HEK293 (cell line): ENCODE data around the gene HEATR3.

ENCODE experiments used
- CTCF ChIA-PET: fragments of 350-600 bp; formaldehyde crosslinking; extraction: SDS; loops from one replicate; lab custom pipeline; 2021; ENCODE audit warnings: antibody characterized with exemption; lab: Yijun Ruan, JAX
- POLR2A ChIA-PET: fragments of 300-600 bp; formaldehyde crosslinking; extraction: SDS; loops from one replicate; lab custom pipeline; 2020; ENCODE audit warnings: antibody characterized with exemption, inconsistent platforms; lab: Yijun Ruan, JAX
- H3K27ac ChIP-seq: fragments of 200-500 bp; sonication (Bioruptor generic); 2 replicates; pipeline ENCODE4 v1.5.1; 2014; ENCODE audit warnings: low read depth, low read length, control low read depth, inconsistent platforms; ENCODE audit errors: extremely low read depth
- H3K36me3 ChIP-seq, 2 experiments: fragments of 200-500 bp in 1 of 2; sonication (Bioruptor generic) in 1 of 2; 1 replicate in 1 of 2; 2 replicates in 1 of 2; pipeline ENCODE4 v1.5.1; 2014 to 2017; ENCODE audit warnings: inconsistent platforms in 2 of 2, low read length in 2 of 2; ENCODE audit not compliant: control insufficient read depth in 2 of 2, insufficient read depth in 1 of 2
- H3K4me1 ChIP-seq: fragments of 200-500 bp; sonication (Bioruptor generic); 2 replicates; pipeline ENCODE4 v1.5.1; 2014; ENCODE audit warnings: mild to moderate bottlenecking, low read length, inconsistent platforms; ENCODE audit not compliant: control insufficient read depth, insufficient read depth
- H3K4me3 ChIP-seq: 2 replicates; pipeline ENCODE4 v1.5.1; 2011; ENCODE audit warnings: low read depth, mild to moderate bottlenecking, control low read depth, low read length, moderate library complexity
- H3K9me3 ChIP-seq: fragments of 200-500 bp; sonication (Bioruptor generic); 2 replicates; pipeline ENCODE4 v1.5.1; 2014; ENCODE audit warnings: low read depth, low read length, inconsistent platforms; ENCODE audit not compliant: control insufficient read depth, insufficient read depth
- CTCF ChIP-seq: fragments of 450-650 bp; formaldehyde crosslinking; IDR thresholded peaks from 2 replicates; pipeline ENCODE4 v1.5.1; 2016; ENCODE audit warnings: missing biosample characterization, missing genetic modification characterization
- IKZF3 ChIP-seq: fragments of 450-650 bp; IDR thresholded peaks from 2 replicates; pipeline ENCODE4 v1.5.0; 2018; ENCODE audit warnings: missing biosample characterization, mild to moderate bottlenecking, missing genetic modification characterization, moderate library complexity
- KLF1 ChIP-seq: fragments of 450-650 bp; formaldehyde crosslinking; IDR thresholded peaks from 2 replicates; pipeline ENCODE4 v1.5.1; 2016; ENCODE audit warnings: missing biosample characterization, missing genetic modification characterization
- KLF9 ChIP-seq: fragments of 450-650 bp; formaldehyde crosslinking; IDR thresholded peaks from 2 replicates; pipeline ENCODE4 v1.5.1; 2016; ENCODE audit warnings: missing biosample characterization, missing genetic modification characterization, low read depth
- MYNN ChIP-seq: fragments of 450-650 bp; formaldehyde crosslinking; IDR thresholded peaks from 2 replicates; pipeline ENCODE4 v1.5.1; 2016; ENCODE audit warnings: missing biosample characterization, missing genetic modification characterization, borderline replicate concordance
- PBX3 ChIP-seq: sonication (generic); formaldehyde crosslinking; IDR thresholded peaks from 2 replicates; pipeline ENCODE4 v1.8.1; 2022; ENCODE audit warnings: mild to moderate bottlenecking, moderate library complexity, missing genetic modification reagents
- ZBTB26 ChIP-seq: fragments of 450-650 bp; formaldehyde crosslinking; optimal IDR thresholded peaks from 2 replicates; pipeline ENCODE3; 2016; ENCODE audit warnings: missing biosample characterization, mild to moderate bottlenecking, missing genetic modification characterization
- ZNF157 ChIP-seq: fragments of 450-650 bp; formaldehyde crosslinking; IDR thresholded peaks from 2 replicates; pipeline ENCODE4 v1.5.1; 2016; ENCODE audit warnings: missing biosample characterization, missing genetic modification characterization
- ZNF169 ChIP-seq: fragments of 450-650 bp; formaldehyde crosslinking; IDR thresholded peaks from 2 replicates; pipeline ENCODE4 v1.5.1; 2016; ENCODE audit warnings: missing biosample characterization, missing genetic modification characterization
- ZNF184 ChIP-seq: fragments of 450-650 bp; IDR thresholded peaks from 2 replicates; pipeline ENCODE4 v1.5.1; 2018; ENCODE audit warnings: missing biosample characterization, mild to moderate bottlenecking, missing genetic modification characterization
- ZNF302 ChIP-seq: fragments of 450-650 bp; formaldehyde crosslinking; IDR thresholded peaks from 2 replicates; pipeline ENCODE4 v1.5.1; 2016; ENCODE audit warnings: missing biosample characterization, missing genetic modification characterization, low read depth
- ZNF324 ChIP-seq: fragments of 450-650 bp; formaldehyde crosslinking; IDR thresholded peaks from 2 replicates; pipeline ENCODE4 v1.5.1; 2016; ENCODE audit warnings: missing biosample characterization, missing genetic modification characterization
- ZNF416 ChIP-seq: fragments of 450-650 bp; formaldehyde crosslinking; IDR thresholded peaks from 2 replicates; pipeline ENCODE4 v1.5.1; 2016; ENCODE audit warnings: missing biosample characterization, missing genetic modification characterization
- ZNF510 ChIP-seq: fragments of 450-650 bp; formaldehyde crosslinking; IDR thresholded peaks from 2 replicates; pipeline ENCODE4 v1.5.1; 2018; ENCODE audit warnings: mild to moderate bottlenecking, missing genetic modification characterization, missing biosample characterization; ENCODE audit not compliant: insufficient replicate concordance
- ZNF610 ChIP-seq: fragments of 450-650 bp; formaldehyde crosslinking; IDR thresholded peaks from 2 replicates; pipeline ENCODE4 v1.5.1; 2016; ENCODE audit warnings: missing biosample characterization, missing genetic modification characterization, borderline replicate concordance
- ZNF777 ChIP-seq: fragments of 450-650 bp; formaldehyde crosslinking; IDR thresholded peaks from 2 replicates; pipeline ENCODE4 v1.5.1; 2017; ENCODE audit warnings: missing biosample characterization, missing genetic modification characterization, borderline replicate concordance
- ZSCAN16 ChIP-seq: fragments of 450-650 bp; formaldehyde crosslinking; IDR thresholded peaks from 2 replicates; pipeline ENCODE4 v1.5.1; 2016; ENCODE audit warnings: missing biosample characterization, missing genetic modification characterization
- TF ChIP-seq, protein P1 (sequence below): fragments of 450-650 bp; formaldehyde crosslinking; IDR thresholded peaks from 2 replicates; pipeline ENCODE4; 2016; ENCODE audit warnings: missing biosample characterization, missing genetic modification characterization

The HEATR3 gene

DNA sequence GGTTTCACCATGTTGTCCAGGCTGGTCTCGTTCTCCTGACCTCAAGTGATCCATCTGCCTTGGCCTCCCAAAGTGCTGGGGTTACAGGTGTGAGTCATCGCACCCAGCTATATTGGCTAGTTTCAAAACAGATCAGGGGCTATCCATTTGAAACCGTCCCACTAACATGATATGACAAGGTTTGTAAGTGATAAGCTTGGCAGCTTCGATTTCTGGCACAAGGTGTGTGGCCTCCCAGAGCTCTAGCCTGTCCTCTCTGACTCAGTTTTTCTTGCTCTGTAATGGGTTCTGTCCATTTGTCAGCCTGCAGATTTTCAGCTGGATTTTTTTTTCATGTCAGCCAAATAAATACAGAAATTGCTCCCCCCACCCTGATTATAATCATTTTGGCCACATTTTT, 55.5 kb downstream of the HEATR3 start:
- no peaks in the 10 kb centered on the region for H3K9me3 ChIP-seq
- H3K4me3 ChIP-seq: no peak overlapping the region
- ChIA-PET CTCF (interaction anchor here (0.6 to 1.1 kb wide), 2 partner anchors 58 to 90 kb away, joined by 3 to 5 read pairs; no protein-coding TSS in a partner anchor), POLR2A (interaction anchor here (0.6 kb wide), 1 partner anchor 15 kb away, joined by 3 read pairs; no protein-coding TSS in a partner anchor)
- no peaks in the 10 kb centered on the region for H3K4me1 ChIP-seq
- no peaks in the 10 kb centered on the region for H3K36me3 ChIP-seq
- H3K27ac ChIP-seq: no peak overlapping the region
- TF ChIP-seq CTCF (tag by site-specific recombination): no peak
- TF ChIP-seq ZNF416: no peak

GRCh38 chr16:50121721-50122445, 56.1 kb downstream of the HEATR3 start:
- ChIA-PET CTCF (interaction anchor here (0.6 to 1.1 kb wide), 2 partner anchors 89 to 1004 kb away, joined by 5 read pairs; no protein-coding TSS in a partner anchor), POLR2A (interaction anchor here (0.6 kb wide), 1 partner anchor 15 kb away, joined by 3 read pairs; no protein-coding TSS in a partner anchor)
- Histone ChIP-seq H3K9me3 (no peaks in the 10 kb centered on the region), H3K4me1 (no peaks in the 10 kb centered on the region), H3K36me3 (no peaks in the 10 kb centered on the region), H3K4me3 (no peak overlapping the region), H3K27ac (no peak overlapping the region)
- TF ChIP-seq ZBTB26 (tag by site-specific recombination) (no peak), ZNF510 (tag by site-specific recombination) (no peak), KLF1 (tag by site-specific recombination) (no peak), ZNF169 (tag by site-specific recombination) (no peak), KLF9 (tag by site-specific recombination) (no peak), ZNF324 (tag by site-specific recombination) (no peak), ZNF157 (tag by site-specific recombination) (no peak), ZSCAN16 (tag by site-specific recombination) (no peak), IKZF3 (no peak), MYNN (tag by site-specific recombination) (no peak), ZNF777 (tag by site-specific recombination) (no peak), PBX3 (CRISPR knock-in tag) (no peak), ZNF184 (tag by site-specific recombination) (no peak), ZNF610 (tag by site-specific recombination) (no peak), ZNF302 (tag by site-specific recombination) (no peak)
- TF ChIP-seq, protein P1, sequence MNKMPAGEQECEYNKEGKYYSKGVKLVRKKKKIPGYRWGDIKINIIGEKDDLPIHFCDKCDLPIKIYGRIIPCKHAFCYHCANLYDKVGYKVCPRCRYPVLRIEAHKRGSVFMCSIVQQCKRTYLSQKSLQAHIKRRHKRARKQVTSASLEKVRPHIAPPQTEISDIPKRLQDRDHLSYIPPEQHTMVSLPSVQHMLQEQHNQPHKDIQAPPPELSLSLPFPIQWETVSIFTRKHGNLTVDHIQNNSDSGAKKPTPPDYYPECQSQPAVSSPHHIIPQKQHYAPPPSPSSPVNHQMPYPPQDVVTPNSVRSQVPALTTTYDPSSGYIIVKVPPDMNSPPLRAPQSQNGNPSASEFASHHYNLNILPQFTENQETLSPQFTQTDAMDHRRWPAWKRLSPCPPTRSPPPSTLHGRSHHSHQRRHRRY (tag by site-specific recombination): no peak
